HG02885 (cell line): ENCODE results near the gene ASXL1.
A peak's percentile ranks its signal among the peaks of the same experiment; 100 is the strongest.
"Not testable (repeated sequence)": the region's sequence is repeated elsewhere in the genome, so short reads cannot be mapped to it uniquely, and the experiment has no call there.

Experiments used
- ATAC-seq: cut with Tn5 transposase; IDR thresholded peaks from one replicate; pipeline ENCODE4 v1.9.1; 2021; ENCODE audit warnings: mild to moderate bottlenecking; ENCODE audit not compliant: unreplicated experiment, poor library complexity

Gene ASXL1

GRCh38 chr20:32358883-32359632 lies 927 bp downstream of the ASXL1 start:
- peak; percentile 23 for ATAC-seq

- no peak for ATAC-seq
These were observed 1.7 kb downstream of the ASXL1 start for GRCh38 chr20:32359633-32360332.

- ATAC-seq, result no peak
These were observed 2.2 kb downstream of the ASXL1 start for GRCh38 chr20:32360333-32360634.

- no peak for ATAC-seq
These were observed 4.8 kb downstream of the ASXL1 start for GRCh38 chr20:32362901-32363364.

GRCh38 chr20:32363492-32363891 lies 5.4 kb downstream of the ASXL1 start:
- no peak for ATAC-seq

GRCh38 chr20:32364554-32365208 lies 6.5 kb downstream of the ASXL1 start:
- no peak for ATAC-seq

- ATAC-seq, result no peak
These were observed 7.4 kb downstream of the ASXL1 start for GRCh38 chr20:32365564-32365963.

- ATAC-seq, result peak; percentile 61
These were observed 8.2 kb downstream of the ASXL1 start for GRCh38 chr20:32366380-32366779.

GRCh38 chr20:32368323-32368722 lies 10.2 kb downstream of the ASXL1 start:
- ATAC-seq, result no peak

GRCh38 chr20:32368925-32369324 lies 10.8 kb downstream of the ASXL1 start:
- ATAC-seq, result no peak

- no peak for ATAC-seq
These were observed 12.8 kb downstream of the ASXL1 start for GRCh38 chr20:32370897-32371296.

- ATAC-seq, result no peak
These were observed 20.3 kb downstream of the ASXL1 start for GRCh38 chr20:32378461-32378860.

GRCh38 chr20:32380037-32380436 lies 21.9 kb downstream of the ASXL1 start:
- not testable (repeated sequence) for ATAC-seq

GRCh38 chr20:32380745-32381144 lies 22.6 kb downstream of the ASXL1 start:
- ATAC-seq, result no peak

- no peak for ATAC-seq
These were observed 24.2 kb downstream of the ASXL1 start for GRCh38 chr20:32382102-32382950.

GRCh38 chr20:32383441-32383840 lies 25.3 kb downstream of the ASXL1 start:
- ATAC-seq, result not testable (repeated sequence)

- ATAC-seq, result no peak
These were observed 27.4 kb downstream of the ASXL1 start for GRCh38 chr20:32385541-32385940.

- no peak for ATAC-seq
These were observed 28.0 kb downstream of the ASXL1 start for GRCh38 chr20:32386091-32386490.

GRCh38 chr20:32387252-32387651 lies 29.1 kb downstream of the ASXL1 start:
- ATAC-seq, result no peak

- ATAC-seq, result no peak
These were observed 32.9 kb downstream of the ASXL1 start for GRCh38 chr20:32391003-32391402.
